Psoas muscle (tissue), 8 donors: ENCODE data around the gene PKNOX2. TPM values are rescaled to one million over a fixed set of nuclear protein-coding genes. Genes with fewer than 3 reads are reported as not detected.

Experiments used
- ATAC-seq, 4 donors: fragments of 200-7000 bp; cut with Tn5 transposase; one replicate each; pipeline ENCODE4 v1.9.1; 2020; ENCODE audit warnings: moderate library complexity in 3 of 4, mild to moderate bottlenecking in 2 of 4
- DNase-seq, 2 donors: peaks; one replicate each; pipeline ENCODE4 v3.0.0-alpha.2; 2020
- H3K27ac ChIP-seq: fragments of 200-600 bp; one replicate; pipeline ENCODE4 v1.8.0; 2022
- H3K27me3 ChIP-seq, 3 donors: fragments of 200-600 bp in 1 of 3; one replicate each; pipeline versions ENCODE4 v1.6.1 to v1.8.0; 2013 to 2022; ENCODE audit warnings: low read length in 2 of 3, mild to moderate bottlenecking in 2 of 3, moderate library complexity in 1 of 3; ENCODE audit not compliant: insufficient read depth in 3 of 3
- H3K36me3 ChIP-seq, 2 donors: fragments of 200-600 bp in 1 of 2; one replicate each; pipeline versions ENCODE4 v1.6.1 to v1.8.0; 2013 to 2022; ENCODE audit warnings: low read depth in 1 of 2, mild to moderate bottlenecking in 1 of 2, moderate library complexity in 1 of 2; ENCODE audit not compliant: insufficient read depth in 1 of 2
- H3K4me1 ChIP-seq: fragments of 200-600 bp; one replicate; pipeline ENCODE4 v1.8.0; 2022
- H3K4me3 ChIP-seq: fragments of 200-600 bp; one replicate; pipeline ENCODE4 v1.8.0; 2022; ENCODE audit warnings: mild to moderate bottlenecking
- H3K9me3 ChIP-seq: fragments of 200-600 bp; one replicate; pipeline ENCODE4 v1.8.0; 2022
- WGBS, 3 donors: extraction: QIAGEN DNeasy Blood & Tissue Kit; methylation state at CpG; one replicate each; pipeline versions ENCODE4 v1.1.6 to v1.1.7; 2013; 5-methylcytosine and 5-hydroxymethylcytosine counted together
- intact Hi-C, 2 donors: fragments of 100-400 bp; cut with DNase I; formaldehyde crosslinking; loops; one replicate each; pipeline versions ENCODE4 v1.11.0 to v1.14.2; 2022
- polyA plus RNA-seq, 3 donors: library from polyadenylated mRNA; stranded (reverse); fragments of 200-250 nt; gene quantifications; one replicate each; pipeline ENCODE4 v1.2.3, GENCODE V29; 2013
- total RNA-seq, 4 donors: library from RNA; stranded (reverse); fragmentation: NEBNext Ultra II Directional in 2 of 4; extraction: Animal tissue kit (Norgen Biotek cat#: 25700) in 2 of 4; gene quantifications; one replicate each; pipeline versions ENCODE4 v1.2.1 to v1.2.4, GENCODE V29; 2021 to 2023
- TF ChIP-seq, protein P1 (sequence below): fragments of 200-600 bp; IDR thresholded peaks from one replicate; pipeline ENCODE4 v1.8.0; 2022; ENCODE audit warnings: antibody characterized with exemption
- donor health status: healthy with polysubstance abuse.
- donor health status: DM: no; HTN: no; CAD: no; lungs with moderate emphysema.
- donor health status: Bipolar disorder and iron deficiency.
- donor health status: healthy.
- donor health status: DM: yes; HTN: yes; CAD: no.
- donor health status: DM: no; HTN: no; CAD: no.
- donor health status: DM: no; HTN: no; CAD: no.
- donor health status: DM: yes; HTN: yes; CAD: no.

Gene PKNOX2
- total and polyA plus RNA-seq, 7 donors = 1.8 to 30.5 (median 14.5) TPM

DNA sequence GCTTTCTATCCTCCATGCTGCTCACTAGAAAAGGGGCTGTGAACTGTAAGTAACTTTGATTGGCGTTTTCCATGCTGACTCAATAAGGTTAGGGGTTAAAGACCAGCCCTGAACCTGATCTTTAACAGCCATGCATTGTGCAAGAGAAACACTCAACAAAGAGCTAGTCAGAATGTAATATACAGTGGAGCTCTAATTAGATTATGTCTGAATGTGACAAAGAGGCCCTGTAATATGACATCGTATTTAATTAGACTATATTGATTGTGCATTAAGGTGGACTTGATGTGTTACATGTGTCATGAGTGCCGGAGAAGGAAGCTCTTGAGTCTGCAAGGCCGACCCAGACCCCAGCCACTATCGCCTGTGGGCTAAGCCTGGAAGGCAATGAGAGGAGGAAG is 70.5 kb downstream of the PKNOX2 start:
- DNase-seq (no peak), ATAC-seq (no peak)
- intact Hi-C loops = no loop called here
- peaks cover 30% of the 10 kb centered on the region for H3K4me1 ChIP-seq
- no peaks in the 10 kb centered on the region for H3K9me3 ChIP-seq
- H3K27ac ChIP-seq = no peak overlapping the region
- TF ChIP-seq, protein P1, sequence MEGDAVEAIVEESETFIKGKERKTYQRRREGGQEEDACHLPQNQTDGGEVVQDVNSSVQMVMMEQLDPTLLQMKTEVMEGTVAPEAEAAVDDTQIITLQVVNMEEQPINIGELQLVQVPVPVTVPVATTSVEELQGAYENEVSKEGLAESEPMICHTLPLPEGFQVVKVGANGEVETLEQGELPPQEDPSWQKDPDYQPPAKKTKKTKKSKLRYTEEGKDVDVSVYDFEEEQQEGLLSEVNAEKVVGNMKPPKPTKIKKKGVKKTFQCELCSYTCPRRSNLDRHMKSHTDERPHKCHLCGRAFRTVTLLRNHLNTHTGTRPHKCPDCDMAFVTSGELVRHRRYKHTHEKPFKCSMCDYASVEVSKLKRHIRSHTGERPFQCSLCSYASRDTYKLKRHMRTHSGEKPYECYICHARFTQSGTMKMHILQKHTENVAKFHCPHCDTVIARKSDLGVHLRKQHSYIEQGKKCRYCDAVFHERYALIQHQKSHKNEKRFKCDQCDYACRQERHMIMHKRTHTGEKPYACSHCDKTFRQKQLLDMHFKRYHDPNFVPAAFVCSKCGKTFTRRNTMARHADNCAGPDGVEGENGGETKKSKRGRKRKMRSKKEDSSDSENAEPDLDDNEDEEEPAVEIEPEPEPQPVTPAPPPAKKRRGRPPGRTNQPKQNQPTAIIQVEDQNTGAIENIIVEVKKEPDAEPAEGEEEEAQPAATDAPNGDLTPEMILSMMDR = no peak
- no peak overlapping the region for H3K4me3 ChIP-seq
- no peaks in the 10 kb centered on the region for H3K27me3 ChIP-seq
- H3K36me3 ChIP-seq = peaks cover 0 to 18% of the 10 kb centered on the region in 2 donors
- 82 to 88% (median 83%) methylated on average over 5 of the region's 5 CpGs for WGBS, 3 donors

DNA sequence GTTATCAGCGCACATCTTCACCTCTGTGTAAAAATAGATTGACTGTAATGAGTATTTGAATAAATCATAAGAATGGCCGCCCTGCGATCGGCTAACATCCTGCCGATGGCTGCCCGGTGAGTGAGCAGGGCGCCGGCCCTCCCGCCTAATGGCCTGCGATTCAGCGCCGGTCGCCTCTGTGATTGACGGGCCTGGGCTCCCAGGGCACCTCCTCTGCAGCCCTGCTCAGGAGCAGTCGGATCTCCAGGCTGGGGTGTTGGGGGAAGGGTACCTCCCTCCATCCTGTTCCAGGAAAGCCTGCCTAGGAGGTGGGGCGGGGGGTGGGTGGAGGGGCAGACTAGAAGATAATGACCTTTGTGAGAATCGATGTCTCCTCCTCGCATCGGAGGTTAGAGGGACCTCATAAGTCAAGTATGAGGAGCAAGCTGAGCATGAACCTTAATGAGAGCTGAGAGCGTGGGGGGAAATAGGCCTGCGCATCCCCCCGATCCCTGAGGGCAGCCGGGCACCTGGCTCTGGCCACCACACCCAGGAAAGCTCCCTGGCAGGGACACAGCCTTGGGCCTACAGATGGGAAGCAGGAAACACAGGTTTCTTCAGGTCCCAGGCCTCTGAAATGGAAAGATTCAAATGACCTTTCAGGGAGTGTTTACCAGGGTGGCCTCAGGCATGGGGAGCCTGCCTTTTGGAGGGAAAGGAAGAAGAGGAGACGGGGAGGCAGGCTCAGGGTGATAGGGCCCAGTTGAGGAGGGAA is 71.7 kb downstream of the PKNOX2 start:
- TF ChIP-seq, protein P1 = no peak
- ATAC-seq (no peak), DNase-seq (no peak)
- WGBS, 3 donors = 83 to 89% (median 88%) methylated on average over 24 of the region's 24 CpGs
- Histone ChIP-seq H3K27ac (no peak overlapping the region), H3K9me3 (no peaks in the 10 kb centered on the region), H3K4me1 (peaks cover 27% of the 10 kb centered on the region), H3K36me3 (peaks cover 0 to 18% of the 10 kb centered on the region in 2 donors), H3K4me3 (no peak overlapping the region), H3K27me3 (no peaks in the 10 kb centered on the region)
- intact Hi-C loops = no loop called here

DNA sequence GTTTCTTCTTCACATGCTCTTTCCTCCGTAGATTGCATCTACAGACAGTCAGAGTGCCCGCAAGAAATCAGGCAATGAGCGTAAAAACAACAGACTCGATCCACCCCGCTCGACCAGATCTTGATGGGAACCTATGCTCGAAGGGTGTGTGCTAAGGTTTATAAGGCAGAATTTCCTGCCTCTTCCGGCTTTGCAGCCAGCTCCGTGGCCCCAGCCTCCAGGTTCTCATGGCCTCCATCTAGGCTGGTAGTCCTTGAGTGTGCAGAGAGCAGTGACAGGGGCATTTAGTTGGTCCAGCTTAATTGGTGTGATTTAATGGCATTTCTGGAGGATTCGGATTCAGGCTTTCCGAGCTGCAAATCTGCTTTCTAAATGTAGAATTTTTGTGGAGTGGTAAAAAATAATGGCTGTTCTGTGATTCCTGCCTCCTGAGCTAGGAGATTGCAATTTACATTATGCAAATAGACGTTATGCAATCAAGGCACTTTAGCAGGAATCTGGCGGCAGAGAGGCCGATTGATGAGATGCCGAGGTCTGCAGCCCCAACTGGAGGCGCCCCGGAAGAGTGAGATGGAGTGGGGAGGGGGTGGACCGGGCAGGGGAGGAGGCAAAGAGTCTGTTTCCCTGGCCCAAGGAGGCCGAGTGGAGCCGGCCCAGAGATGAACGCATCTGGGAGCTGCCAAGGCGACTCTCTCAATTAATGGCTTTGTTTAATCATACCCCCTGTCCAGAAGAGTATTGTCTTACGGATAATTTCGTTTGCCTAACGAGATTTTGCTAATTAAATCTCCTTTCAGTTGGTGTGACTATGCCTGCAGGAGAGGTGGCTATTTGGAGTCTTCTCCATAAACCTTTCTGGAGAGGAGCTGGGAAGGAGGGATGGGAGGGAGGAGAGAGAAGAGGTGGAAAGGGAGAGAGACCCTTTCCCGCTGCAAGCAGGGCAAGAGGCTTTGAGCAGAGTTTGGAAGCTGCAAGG is 75.3 kb downstream of the PKNOX2 start:
- peaks cover 0 to 18% of the 10 kb centered on the region in 2 donors for H3K36me3 ChIP-seq
- no peaks in the 10 kb centered on the region for H3K4me1 ChIP-seq
- no peak for ATAC-seq
- H3K27ac ChIP-seq = no peak overlapping the region
- TF ChIP-seq, protein P1 = no peak
- H3K4me3 ChIP-seq = no peak overlapping the region
- 87 to 89% (median 87%) methylated on average over 26 of the region's 26 CpGs for WGBS, 3 donors
- intact Hi-C loops = no loop called here
- H3K27me3 ChIP-seq = no peaks in the 10 kb centered on the region
- H3K9me3 ChIP-seq = no peaks in the 10 kb centered on the region
- no peak for DNase-seq

DNA sequence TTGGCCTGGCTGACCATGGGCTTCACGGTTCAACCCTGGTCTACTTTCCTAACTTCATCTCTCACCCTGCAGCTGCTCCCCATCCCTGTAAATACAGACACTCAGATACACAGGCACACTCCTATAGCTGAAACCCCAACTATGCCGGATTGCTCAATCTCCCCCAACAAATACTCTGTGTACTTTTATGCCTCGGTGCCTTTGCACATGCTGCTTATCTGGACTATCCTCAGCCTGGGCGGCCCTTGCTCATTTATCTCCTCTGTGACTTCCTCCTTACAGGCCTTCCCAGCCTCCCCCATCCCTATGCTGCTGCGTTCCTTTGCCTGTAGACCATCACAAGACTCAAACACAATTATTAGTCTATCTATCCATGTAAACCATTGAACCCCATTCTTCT is 76.6 kb downstream of the PKNOX2 start:
- H3K4me1 ChIP-seq = no peaks in the 10 kb centered on the region
- H3K9me3 ChIP-seq = no peaks in the 10 kb centered on the region
- WGBS, 3 donors = 93 to 97% (median 93%) methylated on average over 5 of the region's 5 CpGs
- intact Hi-C loops = no loop called here
- TF ChIP-seq, protein P1 = no peak
- ATAC-seq (no peak), DNase-seq (no peak)
- peaks cover 0 to 10% of the 10 kb centered on the region in 2 donors for H3K36me3 ChIP-seq
- no peaks in the 10 kb centered on the region for H3K27me3 ChIP-seq
- no peak overlapping the region for H3K4me3 ChIP-seq
- H3K27ac ChIP-seq = no peak overlapping the region
